Gastrocnemius medialis (tissue), 4 donors: ENCODE data around the gene AGXT2. TPM values are rescaled to one million over a fixed set of nuclear protein-coding genes. Genes with fewer than 3 reads are reported as not detected.

ENCODE experiments used
- ATAC-seq, 2 donors: fragments of 150-250 bp; one replicate each; pipeline ENCODE4 v1.9.1; 2016
- DNase-seq, 2 donors: peaks; one replicate each; pipeline ENCODE4 v3.0.0-alpha.2; 2019
- H3K27ac ChIP-seq, 4 donors: fragments of 200-600 bp; sonication (generic); 1 replicate in 1 of 4; 2 replicates in 3 of 4; pipeline ENCODE4 v1.5.1; 2016 to 2018; ENCODE audit warnings: mild to moderate bottlenecking in 2 of 4, moderate library complexity in 1 of 4
- H3K27me3 ChIP-seq, 3 donors: fragments of 200-600 bp; sonication (generic) in 2 of 3; 1 replicate in 1 of 3; 2 replicates in 2 of 3; pipeline versions ENCODE4 v1.5.1 to v1.6.0; 2016 to 2019; ENCODE audit warnings: mild to moderate bottlenecking in 1 of 3, moderate library complexity in 1 of 3
- H3K36me3 ChIP-seq, 2 donors: fragments of 200-600 bp; sonication (generic) in 1 of 2; one replicate each; pipeline ENCODE4 v1.5.1; 2017 to 2018
- H3K4me1 ChIP-seq, 2 donors: fragments of 200-600 bp; sonication (generic) in 1 of 2; one replicate each; pipeline ENCODE4 v1.5.1; 2016 to 2017; ENCODE audit warnings: mild to moderate bottlenecking in 2 of 2
- H3K4me3 ChIP-seq, 4 donors: fragments of 200-600 bp; sonication (generic) in 3 of 4; 1 replicate in 1 of 4; 2 replicates in 3 of 4; pipeline ENCODE4 v1.5.1; 2016 to 2019; ENCODE audit warnings: mild to moderate bottlenecking in 2 of 4
- H3K9me3 ChIP-seq, 3 donors: fragments of 200-600 bp; sonication (generic) in 2 of 3; 1 replicate in 1 of 3; 2 replicates in 2 of 3; pipeline ENCODE4 v1.5.1; 2016 to 2019
- CTCF ChIP-seq, 5 experiments: fragments of 450-650 bp in 3 of 5; fragments of 200-600 bp in 2 of 5; sonication (generic) in 2 of 5; IDR thresholded peaks in 4 of 5; conservative IDR thresholded peaks in 1 of 5; 1 replicate in 4 of 5; 2 replicates in 1 of 5; pipeline ENCODE4 v1.5.1; 2016 to 2019; ENCODE audit warnings: antibody characterized with exemption in 5 of 5, mild to moderate bottlenecking in 3 of 5, moderate library complexity in 3 of 5
- POLR2A ChIP-seq, 2 donors: fragments of 450-650 bp; IDR thresholded peaks; one replicate each; pipeline ENCODE4 v1.6.1; 2017; ENCODE audit warnings: antibody characterized with exemption in 2 of 2, mild to moderate bottlenecking in 2 of 2, moderate library complexity in 2 of 2
- in situ Hi-C, 4 donors: fragments of 200-750 bp; cut with MboI; loops; one replicate each; pipeline versions ENCODE4 v1.15.0 to v1.8.0; 2017; ENCODE audit warnings: low sequenced_read_pairs in 4 of 4
- intact Hi-C: fragments of 100-400 bp; cut with DNase I; formaldehyde crosslinking; loops from one replicate; pipeline ENCODE4 v1.15.1; 2023; ENCODE audit warnings: low total_unique reads
- total RNA-seq, 4 donors: library from RNA; depleted of rRNA; stranded (reverse); fragments of >200 nt; gene quantifications; one replicate each; pipeline versions ENCODE4 v1.1.0 to v1.2.3, GENCODE V29; 2016

The AGXT2 gene
- total RNA-seq, result under 1 TPM in 2 of 4 donors, not detected in 2; 0.20 TPM

GRCh38 chr5:35047785-35048404, at the start of gene AGXT2:
Gene AGXT2, minus strand, starts transcription at chr5:35047949. Its CDS starts 57 bp downstream, at chr5:35047892.
- Histone ChIP-seq H3K4me1 (no peaks in the 10 kb centered on the region), H3K9me3 (no peaks in the 10 kb centered on the region), H3K36me3 (no peaks in the 10 kb centered on the region), H3K27me3 (no peaks in the 10 kb centered on the region), H3K4me3 (no peak within 1 kb of the TSS), H3K27ac (no peak within 1 kb of the TSS)
- TF ChIP-seq CTCF (IDR thresholded peaks at IDR 0.05 in 4 of 5, conservative IDR thresholded peaks at IDR 0.05 in 1 of 5) (no peak), POLR2A (IDR thresholded peaks at IDR 0.05) (no peak)
- DNase-seq, result no peak
- in situ Hi-C loops, result no loop called here
- intact Hi-C loops, result no loop called here
- ATAC-seq, result no peak

GRCh38 chr5:35096932-35097331, 49.2 kb upstream of the AGXT2 start:
- ATAC-seq (no peak), DNase-seq (no peak)
- Histone ChIP-seq H3K9me3 (no peaks in the 10 kb centered on the region), H3K36me3 (no peaks in the 10 kb centered on the region), H3K27me3 (no peaks in the 10 kb centered on the region), H3K4me3 (no peak overlapping the region), H3K4me1 (no peaks in the 10 kb centered on the region), H3K27ac (no peak overlapping the region)
- TF ChIP-seq POLR2A (IDR thresholded peaks at IDR 0.05) (no peak), CTCF (IDR thresholded peaks at IDR 0.05 in 4 of 5, conservative IDR thresholded peaks at IDR 0.05 in 1 of 5) (no peak)
- intact Hi-C loops (no loop called here), in situ Hi-C loops (loop anchor here in 1 of 4 donors (25.0 kb wide), 1 partner anchor 815 kb away; no protein-coding TSS in a partner anchor)

- H3K27ac ChIP-seq, result no peak overlapping the region
- no peaks in the 10 kb centered on the region for H3K36me3 ChIP-seq
- in situ Hi-C loops, result loop anchor here in 1 of 4 donors (25.0 kb wide), 1 partner anchor 816 kb away; no protein-coding TSS in a partner anchor
- no peaks in the 10 kb centered on the region for H3K9me3 ChIP-seq
- no peak for ATAC-seq
- TF ChIP-seq POLR2A (IDR thresholded peaks at IDR 0.05) (no peak), CTCF (IDR thresholded peaks at IDR 0.05 in 4 of 5, conservative IDR thresholded peaks at IDR 0.05 in 1 of 5) (no peak)
- no peak overlapping the region for H3K4me3 ChIP-seq
- H3K4me1 ChIP-seq, result no peaks in the 10 kb centered on the region
- no peaks in the 10 kb centered on the region for H3K27me3 ChIP-seq
- intact Hi-C loops, result no loop called here
- no peak for DNase-seq
Measured at GRCh38 chr5:35096216-35096615, 48.5 kb upstream of the AGXT2 start.

- H3K27me3 ChIP-seq, result no peaks in the 10 kb centered on the region
- intact Hi-C loops, result no loop called here
- H3K9me3 ChIP-seq, result no peaks in the 10 kb centered on the region
- DNase-seq, result no peak
- no peaks in the 10 kb centered on the region for H3K36me3 ChIP-seq
- no peak overlapping the region for H3K27ac ChIP-seq
- no peak for TF ChIP-seq POLR2A (IDR thresholded peaks at IDR 0.05)
- TF ChIP-seq CTCF (IDR thresholded peaks at IDR 0.05 in 4 of 5, conservative IDR thresholded peaks at IDR 0.05 in 1 of 5), result no peak
- no peak overlapping the region for H3K4me3 ChIP-seq
- in situ Hi-C loops, result loop anchor here in 1 of 4 donors (25.0 kb wide), 1 partner anchor 817 kb away; no protein-coding TSS in a partner anchor
- no peak for ATAC-seq
- no peaks in the 10 kb centered on the region for H3K4me1 ChIP-seq
Measured at GRCh38 chr5:35095366-35095765, 47.6 kb upstream of the AGXT2 start.
